OCI-LY7 (cell line): ENCODE data around the gene FNDC3B. TPM values are rescaled to one million over a fixed set of nuclear protein-coding genes. Genes with fewer than 3 reads are reported as not detected.

Experiments
- BruUV-seq: library from RNA; stranded (reverse); fragments of 400-500 nt; replicated peaks from 2 replicates; lab custom pipeline; 2021; lab: Mats Ljungman, UMichigan
- CTCF ChIA-PET: fragments of 300-600 bp; sonication (Branson Sonifier 250); formaldehyde crosslinking; loops from one replicate; lab custom pipeline; 2022; ENCODE audit warnings: antibody characterized with exemption; ENCODE audit not compliant: unreplicated experiment; lab: Charles Lee
- POLR2A ChIA-PET: fragments of 300-600 bp; sonication (Branson Sonifier 250); formaldehyde crosslinking; loops from one replicate; lab custom pipeline; 2022; ENCODE audit warnings: antibody characterized with exemption; lab: Charles Lee
- DNase-seq: peaks from one replicate; pipeline ENCODE4 v3.0.0-alpha.2; 2015; ENCODE audit warnings: low spot score
- H2AFZ ChIP-seq: fragments of 200-600 bp; sonication (generic), shearing (Covaris generic); 2 replicates; pipeline ENCODE4 v1.6.1; 2014; ENCODE audit warnings: mild to moderate bottlenecking, antibody characterized with exemption, low read length, moderate library complexity
- H3K27ac ChIP-seq: fragments of 200-600 bp; sonication (generic); 2 replicates; pipeline ENCODE4 v1.5.1; 2014; ENCODE audit warnings: mixed run types, low read depth, mild to moderate bottlenecking, moderate library complexity, low read length, inconsistent platforms; ENCODE audit not compliant: poor library complexity, severe bottlenecking
- H3K36me3 ChIP-seq: fragments of 200-600 bp; sonication (generic); 2 replicates; pipeline ENCODE4 v1.6.1; 2014; ENCODE audit warnings: mild to moderate bottlenecking, antibody characterized with exemption, low read length, moderate library complexity, mixed read lengths; ENCODE audit not compliant: insufficient read depth
- H3K4me1 ChIP-seq: fragments of 200-600 bp; sonication (generic); 2 replicates; pipeline ENCODE4 v1.5.1; 2014; ENCODE audit warnings: mild to moderate bottlenecking, low read length; ENCODE audit not compliant: insufficient read depth, poor library complexity, severe bottlenecking
- H3K4me2 ChIP-seq: fragments of 200-600 bp; sonication (generic); 2 replicates; pipeline ENCODE4 v1.6.1; 2014; ENCODE audit warnings: mild to moderate bottlenecking, low read length
- H3K4me3 ChIP-seq: fragments of 200-600 bp; sonication (generic); 2 replicates; pipeline ENCODE4 v1.5.1; 2014; ENCODE audit warnings: mild to moderate bottlenecking, low read depth, low read length; ENCODE audit not compliant: poor library complexity, severe bottlenecking
- H3K79me2 ChIP-seq: fragments of 200-600 bp; sonication (generic); 2 replicates; pipeline ENCODE4 v1.6.1; 2016; ENCODE audit warnings: low read depth, mild to moderate bottlenecking, low read length, moderate library complexity, mixed read lengths; ENCODE audit not compliant: insufficient read depth
- H3K9me2 ChIP-seq: fragments of 200-600 bp; sonication (generic); 2 replicates; pipeline ENCODE4 v1.6.1; 2016; ENCODE audit warnings: mild to moderate bottlenecking, low read length, mixed read lengths; ENCODE audit not compliant: insufficient read depth
- H3K9me3 ChIP-seq: fragments of 200-600 bp; sonication (generic); 2 replicates; pipeline ENCODE4 v1.6.1; 2014; ENCODE audit warnings: mild to moderate bottlenecking, mixed run types, low read length, mixed read lengths
- H4K20me1 ChIP-seq: fragments of 200-600 bp; sonication (generic); 2 replicates; pipeline ENCODE4 v1.6.1; 2014; ENCODE audit warnings: mild to moderate bottlenecking, antibody characterized with exemption, low read length, moderate library complexity, mixed read lengths; ENCODE audit not compliant: insufficient read depth
- CTCF ChIP-seq: fragments of 200-600 bp; sonication (generic); conservative IDR thresholded peaks from 2 replicates; pipeline ENCODE4 v1.5.1; 2014; ENCODE audit warnings: mild to moderate bottlenecking, antibody characterized with exemption, low read length, moderate library complexity, mixed read lengths
- EZH2phosphoT487 ChIP-seq: fragments of 200-600 bp; sonication (generic); IDR thresholded peaks from 2 replicates; pipeline ENCODE4 v1.6.1; 2018; ENCODE audit warnings: low read depth, borderline replicate concordance, mild to moderate bottlenecking, mixed run types, antibody characterized with exemption, low read length, moderate library complexity, mixed read lengths
- intact Hi-C: fragments of 100-400 bp; cut with micrococcal nuclease; formaldehyde crosslinking; loops from one replicate; pipeline ENCODE4 v1.10.0; 2022; ENCODE audit not compliant: unreplicated experiment
- total RNA-seq, 2 experiments: library from RNA; depleted of rRNA in 1 of 2; stranded (reverse); fragments of >200 nt in 1 of 2; shearing (Covaris generic) in 1 of 2; gene quantifications; 2 replicates each; pipeline ENCODE4 v1.2.3, GENCODE V29; 2014 to 2022

Gene FNDC3B
- total RNA-seq, 2 experiments from 2014 or later = 23.3 to 28.5 TPM

- peaks cover 5% of the 10 kb centered on the region; the same call in 1 of the 2 replicates for H3K36me3 ChIP-seq
- H3K4me2 ChIP-seq = no peak overlapping the region
- H2AFZ ChIP-seq = no peak overlapping the region
- no peaks in the 10 kb centered on the region for H3K9me2 ChIP-seq
- TF ChIP-seq CTCF = peak; percentile 59
- no peak for TF ChIP-seq EZH2phosphoT487
- DNase-seq = no peak
- no peak overlapping the region for H3K4me3 ChIP-seq
- no TSS peak for BruUV-seq
- no peaks in the 10 kb centered on the region for H3K4me1 ChIP-seq
- no peaks in the 10 kb centered on the region for H4K20me1 ChIP-seq
- intact Hi-C loops = loop anchor here (5.0 kb wide), 2 partner anchors 227 to 297 kb away; partner anchors contain the start of gene FNDC3B
- no peaks in the 10 kb centered on the region for H3K79me2 ChIP-seq
- H3K9me3 ChIP-seq = no peaks in the 10 kb centered on the region
- POLR2A ChIA-PET = interaction anchor here (0.7 kb wide), 1 partner anchor 267 kb away, joined by 5 read pairs; no protein-coding TSS in a partner anchor
- no peak overlapping the region for H3K27ac ChIP-seq
- CTCF ChIA-PET = no interaction called here
Observed at GRCh38 chr3:172333692-172334457, 294.5 kb downstream of the FNDC3B start.

GRCh38 chr3:172334671-172335207 lies 295.4 kb downstream of the FNDC3B start:
- no peaks in the 10 kb centered on the region for H3K9me2 ChIP-seq
- no peak for TF ChIP-seq EZH2phosphoT487
- TF ChIP-seq CTCF = no peak
- no TSS peak for BruUV-seq
- H2AFZ ChIP-seq = no peak overlapping the region
- intact Hi-C loops = loop anchor here (5.0 kb wide), 2 partner anchors 227 to 297 kb away; partner anchors contain the start of gene FNDC3B
- H3K27ac ChIP-seq = no peak overlapping the region
- POLR2A ChIA-PET = interaction anchor here (0.7 kb wide), 1 partner anchor 1869 kb away, joined by 6 read pairs; no protein-coding TSS in a partner anchor
- peaks cover 5% of the 10 kb centered on the region; the same call in 1 of the 2 replicates for H3K36me3 ChIP-seq
- H3K79me2 ChIP-seq = no peaks in the 10 kb centered on the region
- no peaks in the 10 kb centered on the region for H3K9me3 ChIP-seq
- no peak overlapping the region for H3K4me2 ChIP-seq
- DNase-seq = no peak
- H4K20me1 ChIP-seq = no peaks in the 10 kb centered on the region
- H3K4me1 ChIP-seq = no peaks in the 10 kb centered on the region
- H3K4me3 ChIP-seq = no peak overlapping the region
- CTCF ChIA-PET = no interaction called here
